Prostate gland (tissue), 2 donors: ENCODE results near the gene DUSP16. TPM values are rescaled to one million over a fixed set of nuclear protein-coding genes. Genes with fewer than 3 reads are reported as not detected.

ENCODE experiments used
- DNase-seq: peaks from one replicate; pipeline ENCODE4 v3.0.0-alpha.2; 2019; ENCODE audit warnings: low spot score
- H3K27ac ChIP-seq, 2 donors: fragments of 200-600 bp; sonication (generic); 2 replicates each; pipeline ENCODE4 v1.5.1; 2017 to 2019
- H3K27me3 ChIP-seq: fragments of 200-600 bp; sonication (generic); replicated peaks from 2 replicates; pipeline ENCODE4 v1.5.1; 2019; ENCODE audit not compliant: insufficient read depth
- H3K36me3 ChIP-seq, 2 donors: fragments of 200-600 bp; sonication (generic); 1 replicate in 1 of 2; 2 replicates in 1 of 2; pipeline versions ENCODE4 v1.5.1 to v1.8.1; 2017 to 2019
- H3K4me1 ChIP-seq: fragments of 200-600 bp; sonication (generic); replicated peaks from 2 replicates; pipeline ENCODE4 v1.5.1; 2019
- H3K4me3 ChIP-seq, 2 donors: fragments of 200-600 bp; sonication (generic); 2 replicates each; pipeline ENCODE4 v1.5.1; 2017 to 2019
- H3K9me3 ChIP-seq: fragments of 200-600 bp; sonication (generic); 2 replicates; pipeline ENCODE4 v1.5.1; 2017
- CTCF ChIP-seq, 4 experiments: fragments of 200-600 bp in 2 of 4; fragments of 450-650 bp in 2 of 4; sonication (generic) in 2 of 4; IDR thresholded peaks; 1 replicate in 3 of 4; 2 replicates in 1 of 4; pipeline ENCODE4 v1.5.1; 2016 to 2019; ENCODE audit warnings: antibody characterized with exemption in 4 of 4, mild to moderate bottlenecking in 2 of 4, moderate library complexity in 2 of 4
- POLR2A ChIP-seq: fragments of 450-650 bp; IDR thresholded peaks from one replicate; pipeline ENCODE4 v1.6.1; 2016; ENCODE audit warnings: antibody characterized with exemption, mild to moderate bottlenecking
- POLR2AphosphoS5 ChIP-seq: sonication (generic); formaldehyde crosslinking; IDR thresholded peaks from one replicate; pipeline ENCODE4 v1.6.1; 2017; ENCODE audit warnings: antibody characterized with exemption
- WGBS: methylation state at CpG from one replicate; pipeline ENCODE4 v1.1.5; 2018; 5-methylcytosine and 5-hydroxymethylcytosine counted together
- intact Hi-C: fragments of 100-400 bp; cut with DNase I; formaldehyde crosslinking; loops from one replicate; pipeline ENCODE4 v1.14.2; 2022
- total RNA-seq, 2 donors: library from RNA; depleted of rRNA; stranded (reverse); fragments of >200 nt; gene quantifications; one replicate each; pipeline ENCODE4 v1.1.0, GENCODE V29; 2016

Gene DUSP16
- total RNA-seq, 2 donors from 2014 or later, result 60.8 to 87.0 TPM

GRCh38 chr12:12551115-12551514 is 11.5 kb downstream of the DUSP16 start:
- TF ChIP-seq POLR2A (no peak), POLR2AphosphoS5 (no peak), CTCF (IDR thresholded peaks at IDR 0.05) (no peak)
- no peaks in the 10 kb centered on the region for H3K27me3 ChIP-seq
- no peaks in the 10 kb centered on the region for H3K36me3 ChIP-seq
- H3K27ac ChIP-seq, result no peak overlapping the region
- peaks cover 2% of the 10 kb centered on the region for H3K4me1 ChIP-seq
- no peaks in the 10 kb centered on the region for H3K9me3 ChIP-seq
- WGBS, result 69% methylated on average over 7 of the region's 7 CpGs
- no peak overlapping the region for H3K4me3 ChIP-seq
- DNase-seq, result no peak
- intact Hi-C loops, result no loop called here

- intact Hi-C loops, result no loop called here
Observed at GRCh38 chr12:12550277-12550676, 12.4 kb downstream of the DUSP16 start.

GRCh38 chr12:12549426-12549825 is 13.2 kb downstream of the DUSP16 start:
- H3K27ac ChIP-seq, result no peak overlapping the region
- no peaks in the 10 kb centered on the region for H3K36me3 ChIP-seq
- intact Hi-C loops, result no loop called here
- H3K27me3 ChIP-seq, result no peaks in the 10 kb centered on the region
- H3K4me1 ChIP-seq, result no peaks in the 10 kb centered on the region
- 95% methylated on average over 2 of the region's 2 CpGs for WGBS
- no peak for TF ChIP-seq POLR2AphosphoS5
- no peak for TF ChIP-seq POLR2A
- no peak for TF ChIP-seq CTCF (IDR thresholded peaks at IDR 0.05)
- DNase-seq, result no peak
- no peaks in the 10 kb centered on the region for H3K9me3 ChIP-seq
- no peak overlapping the region for H3K4me3 ChIP-seq

More at GRCh38 chr12:12550277-12550676, 12.4 kb downstream of the DUSP16 start:
- TF ChIP-seq POLR2A (no peak), CTCF (IDR thresholded peaks at IDR 0.05) (no peak), POLR2AphosphoS5 (no peak)
- Histone ChIP-seq H3K4me1 (no peaks in the 10 kb centered on the region), H3K36me3 (no peaks in the 10 kb centered on the region), H3K9me3 (no peaks in the 10 kb centered on the region), H3K27me3 (no peaks in the 10 kb centered on the region), H3K27ac (no peak overlapping the region), H3K4me3 (no peak overlapping the region)
- 72% methylated on average over 2 of the region's 2 CpGs for WGBS
- no peak for DNase-seq

- TF ChIP-seq POLR2A (no peak), CTCF (IDR thresholded peaks at IDR 0.05) (no peak), POLR2AphosphoS5 (no peak)
- DNase-seq, result no peak
- H3K4me1 ChIP-seq, result no peaks in the 10 kb centered on the region
- H3K9me3 ChIP-seq, result no peaks in the 10 kb centered on the region
- H3K4me3 ChIP-seq, result no peak overlapping the region
- no peaks in the 10 kb centered on the region for H3K36me3 ChIP-seq
- H3K27ac ChIP-seq, result no peak overlapping the region
- H3K27me3 ChIP-seq, result no peaks in the 10 kb centered on the region
- intact Hi-C loops, result no loop called here
- WGBS, result 77% methylated on average over 2 of the region's 2 CpGs
Observed at GRCh38 chr12:12548713-12549112, 13.9 kb downstream of the DUSP16 start.

GRCh38 chr12:12546314-12546772 is 16.3 kb downstream of the DUSP16 start:
- Histone ChIP-seq H3K27ac (no peak overlapping the region), H3K9me3 (no peaks in the 10 kb centered on the region), H3K4me1 (peaks cover 9% of the 10 kb centered on the region), H3K27me3 (no peaks in the 10 kb centered on the region), H3K4me3 (no peak overlapping the region), H3K36me3 (no peaks in the 10 kb centered on the region)
- no peak for DNase-seq
- intact Hi-C loops, result no loop called here
- TF ChIP-seq POLR2A, result no peak
- 84% methylated on average over 1 of the region's 1 CpG for WGBS
